ENCODE results near the gene RAB27A. TPM values are rescaled to one million over a fixed set of nuclear protein-coding genes. Genes with fewer than 3 reads are reported as not detected.
"Not testable (repeated sequence)": the region's sequence is repeated elsewhere in the genome, so short reads cannot be mapped to it uniquely, and the experiment has no call there.

Gene RAB27A
- total RNA-seq, 2 donors from 2014 or later = 203 to 205 TPM

DNA sequence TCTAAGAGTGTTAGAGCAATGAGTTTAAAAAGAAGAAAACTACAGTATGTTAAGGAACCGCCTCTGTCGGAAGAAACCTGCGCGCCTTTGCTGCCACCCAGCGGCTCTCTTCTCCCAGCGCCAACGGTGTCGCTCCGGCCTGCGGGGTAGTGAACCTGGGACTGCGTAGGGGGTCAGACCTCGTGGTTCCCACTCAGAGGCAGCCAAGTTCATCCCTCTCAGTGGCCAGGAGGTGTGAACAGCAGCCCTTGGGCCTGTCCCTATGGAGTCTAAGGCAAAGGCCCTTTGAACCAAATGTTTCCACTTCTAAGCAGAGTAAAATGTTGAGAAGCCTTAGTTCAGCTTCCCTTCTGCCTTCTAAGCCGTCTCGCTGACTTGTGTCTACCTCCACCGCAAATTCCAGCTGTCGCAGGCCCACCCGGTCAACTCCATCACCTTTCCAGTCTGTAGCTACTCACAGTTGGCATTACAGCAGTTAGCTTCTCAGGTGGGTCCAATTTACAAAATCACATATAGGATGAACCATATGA lies 980 bp upstream of the RAB27A start:
- Mint-ChIP-seq H3K36me3 (ENCODE audit: insufficient read depth in 2 of 2) (peaks cover 16 to 22% of the 10 kb centered on the region in 2 donors), H3K4me1 (ENCODE audit: low read depth) (peaks cover 38% of the 10 kb centered on the region), H3K27me3 (ENCODE audit: low read depth) (no peaks in the 10 kb centered on the region), H3K4me3 (peak overlapping the region; percentile 92 to 93), H3K27ac (peak overlapping the region; percentile 95), H3K9me3 (no peaks in the 10 kb centered on the region)
- DNase-seq (peak; percentile 86 to 87), ATAC-seq (replicated peaks in 1 of 2) (peak; percentile 76 to 78)

DNA sequence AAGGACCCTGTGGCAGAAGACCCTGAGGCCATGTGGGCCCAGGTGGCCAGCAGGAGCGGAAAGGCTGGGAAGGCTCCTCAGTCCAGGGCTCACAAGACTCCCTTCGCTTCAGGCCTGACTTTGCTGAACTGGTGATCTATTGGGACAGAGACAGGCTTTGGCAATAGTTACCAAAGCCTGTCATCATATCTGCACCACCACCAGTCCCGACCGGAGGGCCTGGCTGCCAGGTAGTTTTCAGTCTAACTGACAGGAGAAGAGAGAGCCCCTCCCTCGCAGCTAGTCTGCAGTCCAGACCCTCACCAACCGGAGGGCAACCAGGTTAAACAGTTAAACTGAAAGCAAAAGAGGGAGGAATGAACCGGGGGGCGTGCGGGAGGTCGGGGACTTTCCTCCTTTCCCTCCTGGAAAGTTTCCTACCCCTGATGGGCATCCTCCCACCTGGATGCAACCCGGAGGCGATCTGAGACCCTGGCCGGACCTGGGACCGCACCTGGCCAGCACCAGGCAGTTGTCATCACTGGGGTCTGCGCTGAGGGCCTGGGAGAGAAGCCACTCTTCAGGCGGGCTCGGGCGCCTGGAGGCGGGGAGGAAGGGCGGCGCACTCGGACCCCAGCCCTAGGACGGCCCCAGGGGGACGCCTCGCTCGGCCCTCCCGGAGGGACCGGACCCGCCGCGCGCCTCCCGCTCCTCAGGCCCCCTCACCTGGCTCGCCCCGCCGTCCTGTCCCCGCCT lies 435 bp downstream of the RAB27A start:
- DNase-seq (peak; percentile 47 to 61), ATAC-seq (replicated peaks in 1 of 2) (peak; percentile 32 to 33)
- Mint-ChIP-seq H3K4me1 (ENCODE audit: low read depth) (peaks cover 52% of the 10 kb centered on the region), H3K9me3 (no peaks in the 10 kb centered on the region), H3K27me3 (ENCODE audit: low read depth) (no peaks in the 10 kb centered on the region), H3K36me3 (ENCODE audit: insufficient read depth in 2 of 2) (peaks cover 18 to 29% of the 10 kb centered on the region in 2 donors), H3K27ac (peak overlapping the region; percentile 99), H3K4me3 (peak overlapping the region; percentile 92 to 93)

DNA sequence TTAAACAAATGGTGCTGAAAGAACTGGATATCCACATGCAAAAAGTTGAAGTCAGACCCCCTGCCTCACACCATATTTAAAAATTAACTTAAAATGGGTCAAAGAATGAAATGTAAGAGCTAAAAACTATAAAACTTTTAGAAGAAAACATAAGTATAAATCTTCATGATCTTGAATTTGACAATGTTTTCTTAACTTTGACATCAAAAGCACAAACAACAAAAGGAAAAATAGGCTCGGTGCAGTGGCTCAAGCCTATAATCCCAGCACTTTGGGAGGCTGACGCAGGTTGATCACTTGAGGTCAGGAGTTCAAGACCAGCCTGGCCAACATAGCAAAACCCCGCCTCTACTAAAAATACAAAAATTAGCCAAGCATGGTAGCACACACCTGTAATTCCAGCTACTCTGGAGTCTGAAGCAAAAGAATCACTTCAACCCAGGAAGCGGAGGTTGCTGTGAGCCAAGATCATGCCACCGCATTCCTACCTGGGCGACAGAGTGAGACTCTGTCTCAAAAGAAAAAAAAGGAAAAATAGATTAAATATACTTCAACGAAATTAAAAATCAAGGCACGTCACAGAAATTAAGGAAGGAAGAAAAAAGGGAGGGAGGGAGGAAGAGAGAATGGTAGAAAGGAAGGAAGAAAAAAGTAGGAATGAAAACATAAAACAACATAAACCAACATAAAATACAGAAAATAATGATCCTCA lies 1.5 kb downstream of the RAB27A start:
- ATAC-seq (replicated peaks in 1 of 2) = no peak
- Mint-ChIP-seq H3K9me3 (no peaks in the 10 kb centered on the region), H3K4me3 (peak overlapping the region; percentile 92 to 93), H3K27me3 (ENCODE audit: low read depth) (no peaks in the 10 kb centered on the region), H3K36me3 (ENCODE audit: insufficient read depth in 2 of 2) (peaks cover 20 to 29% of the 10 kb centered on the region in 2 donors), H3K27ac (peak overlapping the region; percentile 99), H3K4me1 (ENCODE audit: low read depth) (peaks cover 63% of the 10 kb centered on the region)
- DNase-seq = no peak

DNA sequence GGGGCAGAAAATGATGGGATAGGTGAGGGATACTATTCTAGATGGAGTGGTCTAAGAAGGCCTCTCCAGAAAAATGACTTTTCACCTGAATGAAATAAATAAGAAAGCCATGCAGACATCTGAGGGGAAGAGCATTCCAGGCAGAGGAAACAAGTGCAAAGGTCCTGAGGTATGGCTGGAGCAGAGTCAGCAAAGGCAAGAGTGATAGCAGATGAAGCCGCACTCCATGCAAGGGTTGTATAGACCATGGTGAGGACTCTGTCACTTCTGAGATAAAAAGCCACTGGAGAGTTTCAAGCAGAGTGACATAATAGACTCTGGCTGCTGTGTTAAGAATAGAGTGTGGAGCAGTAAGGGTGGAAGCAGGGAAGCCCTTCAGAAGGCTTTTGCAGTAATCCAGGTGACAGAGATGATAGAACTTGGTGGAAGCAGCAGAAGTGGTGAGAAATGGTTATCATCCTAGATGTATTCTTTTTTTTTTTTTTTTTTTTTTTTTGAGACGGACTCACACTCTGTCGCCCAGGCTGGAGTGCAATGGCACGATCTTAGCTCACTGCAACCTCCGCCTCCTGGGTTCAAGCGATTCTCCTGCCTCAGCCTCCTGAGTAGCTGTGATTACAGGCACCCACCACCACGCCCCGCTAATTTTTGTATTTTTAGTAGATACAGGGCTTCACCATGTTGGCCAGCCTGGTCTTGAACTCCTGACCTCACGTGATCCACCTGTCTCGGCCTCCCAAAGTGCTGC lies 3.0 kb downstream of the RAB27A start:
- H3K36me3 Mint-ChIP-seq (ENCODE audit: insufficient read depth in 2 of 2) = peaks cover 20 to 32% of the 10 kb centered on the region in 2 donors
- peak overlapping the region; percentile 99 for H3K27ac Mint-ChIP-seq
- H3K4me1 Mint-ChIP-seq (ENCODE audit: low read depth) = peaks cover 78% of the 10 kb centered on the region
- DNase-seq; H3K27me3 Mint-ChIP-seq (ENCODE audit: low read depth); H3K9me3 Mint-ChIP-seq; ATAC-seq (replicated peaks in 1 of 2): not testable (repeated sequence)
- peak overlapping the region; percentile 92 to 93 for H3K4me3 Mint-ChIP-seq

DNA sequence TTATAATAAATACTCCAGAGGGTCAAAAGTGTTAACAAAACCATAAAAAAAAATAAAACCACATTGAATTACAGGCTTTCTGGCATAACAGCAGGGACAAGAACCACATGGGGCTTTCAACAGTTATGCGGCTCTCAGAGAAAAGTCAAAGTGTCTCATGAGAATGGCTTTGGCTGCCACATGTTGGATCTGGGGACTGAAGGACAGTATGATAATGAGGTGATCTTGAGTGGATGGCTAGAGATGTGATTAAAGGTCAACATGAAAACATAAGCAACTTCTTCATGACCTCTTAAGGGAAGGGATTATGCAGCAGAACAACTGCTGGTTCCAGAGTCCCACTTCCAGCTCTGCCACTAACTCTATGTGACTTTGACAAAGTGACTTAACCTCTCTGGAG lies 5.2 kb downstream of the RAB27A start:
- ATAC-seq (replicated peaks in 1 of 2) (no peak), DNase-seq (no peak)
- H3K4me1 Mint-ChIP-seq (ENCODE audit: low read depth) = peaks cover 94% of the 10 kb centered on the region
- H3K27me3 Mint-ChIP-seq (ENCODE audit: low read depth) = no peaks in the 10 kb centered on the region
- H3K9me3 Mint-ChIP-seq = no peaks in the 10 kb centered on the region
- peak overlapping the region; percentile 81 for H3K27ac Mint-ChIP-seq
- peaks cover 23 to 32% of the 10 kb centered on the region in 2 donors for H3K36me3 Mint-ChIP-seq (ENCODE audit: insufficient read depth in 2 of 2)
- H3K4me3 Mint-ChIP-seq = peak overlapping the region; percentile 80 to 93

DNA sequence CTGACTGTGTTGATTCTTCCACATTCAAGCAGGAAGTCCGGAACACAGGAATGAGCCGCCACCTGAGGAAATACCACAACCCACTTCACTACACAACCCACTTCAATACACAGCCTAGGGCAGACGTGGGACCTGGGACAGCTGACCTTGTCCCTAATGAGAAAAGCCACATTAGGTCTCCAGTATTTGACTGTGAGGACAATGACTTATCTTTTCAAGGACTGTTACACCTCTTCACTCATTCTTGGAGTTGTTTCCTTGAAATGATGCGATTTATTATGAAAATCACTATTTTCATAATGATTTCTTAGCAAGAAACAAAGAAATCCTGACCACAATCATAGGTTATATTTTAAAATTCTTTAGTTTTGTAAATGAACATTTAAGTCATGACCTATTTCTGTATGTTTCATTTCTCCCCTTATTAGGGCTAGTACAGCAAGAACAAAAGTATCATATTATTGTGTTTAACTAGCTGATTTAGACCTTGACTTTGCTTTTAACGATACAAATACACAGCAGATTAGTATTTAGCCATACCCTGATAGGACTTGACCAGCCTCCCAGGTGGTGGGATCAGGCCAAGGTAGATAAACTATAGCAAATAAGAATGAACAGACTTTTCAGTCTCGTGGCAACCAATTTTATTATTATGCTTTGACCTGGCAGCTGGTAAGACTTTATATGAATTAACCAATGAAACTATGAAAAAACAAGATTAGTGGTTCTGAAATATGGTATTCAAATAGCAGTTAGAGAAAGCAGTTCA lies 6.0 kb downstream of the RAB27A start:
- ATAC-seq (replicated peaks in 1 of 2) = peak in 1 of 2 donors; percentile 27
- peak overlapping the region; percentile 98 for H3K27ac Mint-ChIP-seq
- no peaks in the 10 kb centered on the region for H3K27me3 Mint-ChIP-seq (ENCODE audit: low read depth)
- H3K4me1 Mint-ChIP-seq (ENCODE audit: low read depth) = peaks cover 99% of the 10 kb centered on the region
- peak overlapping the region; percentile 75 to 86 for H3K4me3 Mint-ChIP-seq
- H3K9me3 Mint-ChIP-seq = no peaks in the 10 kb centered on the region
- no peak for DNase-seq
- H3K36me3 Mint-ChIP-seq (ENCODE audit: insufficient read depth in 2 of 2) = peaks cover 20 to 29% of the 10 kb centered on the region in 2 donors

DNA sequence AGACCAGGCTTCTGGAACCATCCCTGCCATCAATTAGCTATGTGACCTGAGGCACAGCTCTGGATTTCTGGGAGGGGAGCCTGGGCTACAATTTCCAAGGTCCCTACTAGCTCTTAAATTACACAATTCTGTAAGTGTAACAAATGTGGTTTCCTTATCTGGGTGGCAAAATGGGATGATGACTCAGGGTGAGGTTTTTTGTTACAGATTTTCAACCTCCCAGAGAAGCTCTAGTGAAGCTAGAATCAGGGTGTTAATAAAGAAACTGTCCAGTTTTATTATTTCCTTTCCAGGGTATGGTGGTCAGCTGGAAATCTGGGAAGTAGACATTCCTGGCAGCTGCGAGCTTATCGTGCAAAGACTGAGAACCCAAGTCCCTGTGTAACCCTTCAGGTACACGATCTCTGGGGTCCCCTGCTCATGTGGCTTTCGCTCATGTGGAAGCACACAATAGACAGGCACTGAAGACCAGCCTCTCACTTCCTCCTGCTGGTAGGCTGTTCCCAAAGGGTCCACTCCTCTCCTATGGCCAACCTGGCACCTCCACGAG lies 7.3 kb downstream of the RAB27A start:
- Mint-ChIP-seq H3K9me3 (no peaks in the 10 kb centered on the region), H3K4me3 (peak overlapping the region; percentile 75 to 86), H3K27me3 (ENCODE audit: low read depth) (no peaks in the 10 kb centered on the region), H3K27ac (peak overlapping the region; percentile 98), H3K36me3 (ENCODE audit: insufficient read depth in 2 of 2) (peaks cover 18 to 21% of the 10 kb centered on the region in 2 donors), H3K4me1 (ENCODE audit: low read depth) (peaks cover 100% of the 10 kb centered on the region)
- peak; percentile 14 to 27 for ATAC-seq (replicated peaks in 1 of 2)
- peak; percentile 21 to 40 for DNase-seq

DNA sequence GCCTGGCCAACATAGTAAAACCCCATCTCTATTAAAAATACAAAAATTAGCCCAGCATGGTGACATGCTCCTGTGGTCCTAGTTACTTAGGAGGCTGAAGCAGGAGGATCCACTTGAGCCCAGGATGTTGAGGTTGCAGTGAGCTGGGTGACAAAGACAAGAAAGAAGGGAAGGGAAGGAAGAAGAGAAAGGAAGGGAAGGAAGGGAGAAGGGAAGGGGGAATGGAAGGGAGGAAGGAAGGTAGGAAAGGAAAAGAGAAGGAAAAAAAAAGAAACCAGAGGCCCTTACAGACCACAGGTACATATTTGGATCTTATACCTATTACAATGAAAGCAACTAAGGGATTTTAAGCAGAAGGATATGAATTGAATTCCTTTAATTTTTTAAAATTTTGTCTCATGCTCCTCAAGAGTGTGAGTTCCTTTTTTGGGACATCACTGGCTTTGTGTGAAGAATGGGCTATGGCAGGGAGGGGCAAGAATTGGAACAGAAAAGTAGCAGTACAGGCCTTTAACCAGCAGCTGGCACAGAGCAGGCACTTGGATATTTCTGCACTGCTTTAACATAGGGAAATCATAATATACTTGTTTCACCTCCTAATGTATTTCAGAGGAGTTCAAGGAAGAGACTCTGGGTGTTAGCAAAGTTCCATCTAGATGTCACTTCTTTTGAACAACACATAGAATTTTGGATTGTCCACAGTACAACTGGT lies 7.9 kb downstream of the RAB27A start:
- ATAC-seq (replicated peaks in 1 of 2) (no peak), DNase-seq (no peak)
- Mint-ChIP-seq H3K36me3 (ENCODE audit: insufficient read depth in 2 of 2) (peaks cover 16 to 17% of the 10 kb centered on the region in 2 donors), H3K27me3 (ENCODE audit: low read depth) (no peaks in the 10 kb centered on the region), H3K4me3 (peak overlapping the region; percentile 75 to 86), H3K9me3 (no peaks in the 10 kb centered on the region), H3K27ac (peak overlapping the region; percentile 98), H3K4me1 (ENCODE audit: low read depth) (peaks cover 100% of the 10 kb centered on the region)

DNA sequence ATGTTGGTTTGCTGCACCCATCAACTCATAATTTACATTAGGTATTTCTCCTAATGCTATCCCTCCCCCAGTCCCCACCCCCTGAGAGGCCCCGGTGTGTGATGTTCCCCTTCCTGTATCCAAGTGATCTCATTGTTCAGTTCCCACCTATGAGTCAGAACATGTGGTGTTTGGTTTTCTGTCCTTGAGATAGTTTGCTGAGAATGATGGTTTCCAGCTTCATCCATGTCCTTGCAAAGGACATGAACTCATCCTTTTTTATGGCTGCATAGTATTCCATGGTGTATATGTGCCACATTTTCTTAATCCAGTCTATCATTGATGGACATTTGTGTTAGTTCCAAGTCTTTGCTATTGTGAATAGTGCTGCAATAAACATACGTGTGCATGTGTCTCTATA lies 9.0 kb downstream of the RAB27A start:
- Mint-ChIP-seq H3K27ac (peak overlapping the region; percentile 98), H3K4me3 (peak overlapping the region; percentile 56 to 86), H3K36me3 (ENCODE audit: insufficient read depth in 2 of 2) (peaks cover 11 to 12% of the 10 kb centered on the region in 2 donors), H3K4me1 (ENCODE audit: low read depth) (peaks cover 100% of the 10 kb centered on the region)
- H3K9me3 Mint-ChIP-seq; H3K27me3 Mint-ChIP-seq (ENCODE audit: low read depth); ATAC-seq (replicated peaks in 1 of 2): not testable (repeated sequence)
- DNase-seq = peak in 1 of 2 donors; percentile 31

DNA sequence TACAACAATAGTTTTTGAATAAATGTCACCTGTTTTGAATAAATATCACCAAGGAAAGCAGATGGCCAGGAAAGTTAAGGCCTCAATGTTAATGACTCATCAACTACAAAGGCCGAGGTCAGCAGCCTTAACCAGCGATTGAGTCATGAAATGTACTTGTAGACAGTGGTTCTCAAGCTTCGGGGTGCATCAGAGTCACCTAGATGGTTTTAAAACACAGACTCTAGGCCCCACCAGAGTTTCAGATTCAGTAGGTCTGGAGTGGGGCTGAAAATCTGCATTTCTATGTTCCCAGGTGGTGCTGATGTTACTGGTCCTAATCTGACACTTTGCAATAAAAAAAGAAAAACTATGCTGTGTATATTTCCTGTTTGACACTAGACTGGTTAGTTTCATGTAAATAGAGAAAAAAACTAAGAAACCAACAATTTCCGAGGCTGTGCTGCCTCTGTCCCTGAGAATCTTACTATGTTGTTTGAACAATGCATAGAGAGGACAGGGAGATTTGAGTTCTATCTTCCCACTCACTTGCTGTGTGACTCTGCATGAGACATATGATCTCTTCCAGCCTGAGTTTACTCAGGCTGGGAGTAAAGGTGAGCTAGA lies 9.8 kb downstream of the RAB27A start:
- Mint-ChIP-seq H3K4me1 (ENCODE audit: low read depth) (peaks cover 100% of the 10 kb centered on the region), H3K36me3 (ENCODE audit: insufficient read depth in 2 of 2) (peaks cover 13 to 14% of the 10 kb centered on the region in 2 donors)

DNA sequence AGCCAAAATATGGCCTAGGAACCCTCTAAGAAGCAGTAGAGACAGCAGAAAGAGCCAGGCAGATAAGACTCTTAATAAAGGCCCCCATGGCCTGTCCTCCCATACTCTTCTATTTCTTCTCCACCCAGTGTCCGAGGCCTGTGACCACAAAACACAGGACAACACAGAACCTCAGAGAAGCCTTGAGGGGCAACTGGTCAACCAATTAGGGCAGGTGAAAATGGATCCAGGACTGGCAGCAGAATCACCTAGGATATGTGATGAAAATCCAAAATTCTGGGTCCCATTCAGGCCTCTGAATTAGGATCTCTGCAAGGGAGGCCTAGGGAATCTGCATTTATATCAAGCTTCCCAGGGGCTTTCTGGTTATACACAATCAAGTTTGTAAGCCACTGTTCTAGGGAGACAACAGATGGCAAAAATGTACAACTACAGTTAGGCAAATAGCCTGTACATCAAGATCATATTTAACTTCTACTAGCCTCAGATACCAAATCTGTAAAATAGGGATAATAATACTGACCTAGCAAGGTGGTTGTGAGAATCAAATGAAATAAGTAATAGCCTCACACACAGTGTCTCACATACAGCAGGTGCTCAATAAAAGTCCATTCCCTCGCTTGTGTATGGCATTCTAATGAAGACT lies 10.4 kb downstream of the RAB27A start:
- Mint-ChIP-seq H3K36me3 (ENCODE audit: insufficient read depth in 2 of 2) (peaks cover 13 to 14% of the 10 kb centered on the region in 2 donors), H3K4me1 (ENCODE audit: low read depth) (peaks cover 96% of the 10 kb centered on the region), H3K9me3 (no peaks in the 10 kb centered on the region), H3K27me3 (ENCODE audit: low read depth) (no peaks in the 10 kb centered on the region), H3K4me3 (peak overlapping the region; percentile 54 to 82), H3K27ac (peak overlapping the region; percentile 99)
- ATAC-seq (replicated peaks in 1 of 2) = no peak
- DNase-seq = no peak

More for the DNA sequence above, 9.8 kb downstream of the RAB27A start:
- Mint-ChIP-seq H3K27me3 (ENCODE audit: low read depth) (no peaks in the 10 kb centered on the region), H3K27ac (peak overlapping the region; percentile 99), H3K9me3 (no peaks in the 10 kb centered on the region), H3K4me3 (peak overlapping the region; percentile 54 to 82)
- ATAC-seq (replicated peaks in 1 of 2) (peak; percentile 79 to 86), DNase-seq (peak; percentile 71 to 81)

All from activated T-cell treated with anti-CD3 and anti-CD28 coated beads, Interleukin-2, amount 50 U/mL, for 72 hours (primary cell).